Measurements from ENCODE around the gene DLX4. TPM values are rescaled to one million over a fixed set of nuclear protein-coding genes. Genes with fewer than 3 reads are reported as not detected.

Gene DLX4
- total RNA-seq, 6 experiments from 2014 or later = not detected

DNA sequence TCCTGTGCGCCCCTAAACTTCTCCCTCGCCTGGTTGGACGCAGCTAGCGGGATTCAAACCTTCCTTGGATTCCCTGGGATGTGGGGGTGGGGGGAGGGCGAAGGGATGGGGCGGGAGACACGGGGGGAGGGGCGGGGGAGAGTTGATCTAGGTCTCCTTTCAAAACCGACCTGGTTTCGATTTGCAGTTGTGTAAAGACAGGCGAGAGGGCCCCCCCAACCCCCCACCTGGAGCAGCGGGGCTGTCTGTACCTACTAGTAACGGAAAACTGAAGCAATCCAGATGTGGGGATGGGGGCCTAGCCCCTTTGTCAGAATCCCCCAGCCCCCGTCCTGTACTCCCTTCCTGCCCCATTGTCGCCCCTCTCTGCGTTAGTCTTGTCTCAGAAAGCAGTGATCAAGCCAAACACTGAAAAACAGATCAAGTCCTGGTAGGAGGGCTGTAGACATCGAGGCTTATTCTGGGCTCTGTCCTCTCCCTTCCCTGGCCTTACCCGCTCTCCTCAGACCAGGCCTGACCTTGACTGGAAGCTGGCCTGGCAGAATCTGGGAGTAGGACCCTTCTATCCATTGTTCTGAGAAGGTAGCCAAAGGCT lies 902 bp downstream of the DLX4 start:
- ATAC-seq (no peak), DNase-seq (no peak)
- Histone ChIP-seq H3K9me3 (no peaks in the 10 kb centered on the region), H3K27ac (no peak overlapping the region), H3K27me3 (peaks cover 5 to 40% of the 10 kb centered on the region in 2 donors), H3K36me3 (no peaks in the 10 kb centered on the region), H3K4me3 (no peak overlapping the region), H3K4me1 (peaks cover 0 to 5% (median 0%) of the 10 kb centered on the region in 4 donors)
- WGBS (ENCODE audit: insufficient coverage, low coverage, low lambda C conversion rate, missing lambda C conversion rate) = 0% methylated on average over 4 of the region's 18 CpGs
- intact Hi-C loops (cut with DNase I) = no loop called here
- TF ChIP-seq, protein P1, sequence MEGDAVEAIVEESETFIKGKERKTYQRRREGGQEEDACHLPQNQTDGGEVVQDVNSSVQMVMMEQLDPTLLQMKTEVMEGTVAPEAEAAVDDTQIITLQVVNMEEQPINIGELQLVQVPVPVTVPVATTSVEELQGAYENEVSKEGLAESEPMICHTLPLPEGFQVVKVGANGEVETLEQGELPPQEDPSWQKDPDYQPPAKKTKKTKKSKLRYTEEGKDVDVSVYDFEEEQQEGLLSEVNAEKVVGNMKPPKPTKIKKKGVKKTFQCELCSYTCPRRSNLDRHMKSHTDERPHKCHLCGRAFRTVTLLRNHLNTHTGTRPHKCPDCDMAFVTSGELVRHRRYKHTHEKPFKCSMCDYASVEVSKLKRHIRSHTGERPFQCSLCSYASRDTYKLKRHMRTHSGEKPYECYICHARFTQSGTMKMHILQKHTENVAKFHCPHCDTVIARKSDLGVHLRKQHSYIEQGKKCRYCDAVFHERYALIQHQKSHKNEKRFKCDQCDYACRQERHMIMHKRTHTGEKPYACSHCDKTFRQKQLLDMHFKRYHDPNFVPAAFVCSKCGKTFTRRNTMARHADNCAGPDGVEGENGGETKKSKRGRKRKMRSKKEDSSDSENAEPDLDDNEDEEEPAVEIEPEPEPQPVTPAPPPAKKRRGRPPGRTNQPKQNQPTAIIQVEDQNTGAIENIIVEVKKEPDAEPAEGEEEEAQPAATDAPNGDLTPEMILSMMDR (IDR thresholded peaks at IDR 0.05) = no peak
- no peak for TF ChIP-seq POLR2A (IDR thresholded peaks at IDR 0.05)

DNA sequence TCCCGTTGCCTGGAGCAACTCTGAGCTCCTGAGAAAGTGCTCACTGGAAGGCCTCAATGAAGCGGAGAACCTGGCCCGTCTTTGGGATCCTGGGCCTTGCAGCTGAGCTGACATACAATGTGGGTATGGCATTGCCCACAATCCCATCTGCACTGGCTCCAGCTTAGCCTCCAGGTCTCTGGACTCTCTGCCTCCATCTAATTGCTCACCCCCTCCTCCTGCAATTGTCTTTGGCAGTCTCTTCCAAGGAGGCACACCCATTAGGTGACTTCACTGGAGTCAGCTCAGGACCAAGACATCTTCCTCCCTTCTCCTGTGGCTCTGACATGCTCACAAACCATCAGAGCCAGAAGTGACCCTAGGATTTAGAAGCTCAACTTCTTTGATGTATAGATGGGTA lies 1.5 kb downstream of the DLX4 start:
- ATAC-seq (no peak), DNase-seq (no peak)
- no peak overlapping the region for H3K4me3 ChIP-seq
- 83% methylated on average over 2 of the region's 3 CpGs for WGBS (ENCODE audit: insufficient coverage, low coverage, low lambda C conversion rate, missing lambda C conversion rate)
- intact Hi-C loops (cut with DNase I) = no loop called here
- H3K36me3 ChIP-seq = no peaks in the 10 kb centered on the region
- TF ChIP-seq, protein P1 (IDR thresholded peaks at IDR 0.05) = no peak
- no peak for TF ChIP-seq POLR2A (IDR thresholded peaks at IDR 0.05)
- H3K27ac ChIP-seq = no peak overlapping the region
- H3K4me1 ChIP-seq = peaks cover 0 to 5% (median 0%) of the 10 kb centered on the region in 4 donors
- H3K27me3 ChIP-seq = peaks cover 5 to 38% of the 10 kb centered on the region in 2 donors
- no peaks in the 10 kb centered on the region for H3K9me3 ChIP-seq

DNA sequence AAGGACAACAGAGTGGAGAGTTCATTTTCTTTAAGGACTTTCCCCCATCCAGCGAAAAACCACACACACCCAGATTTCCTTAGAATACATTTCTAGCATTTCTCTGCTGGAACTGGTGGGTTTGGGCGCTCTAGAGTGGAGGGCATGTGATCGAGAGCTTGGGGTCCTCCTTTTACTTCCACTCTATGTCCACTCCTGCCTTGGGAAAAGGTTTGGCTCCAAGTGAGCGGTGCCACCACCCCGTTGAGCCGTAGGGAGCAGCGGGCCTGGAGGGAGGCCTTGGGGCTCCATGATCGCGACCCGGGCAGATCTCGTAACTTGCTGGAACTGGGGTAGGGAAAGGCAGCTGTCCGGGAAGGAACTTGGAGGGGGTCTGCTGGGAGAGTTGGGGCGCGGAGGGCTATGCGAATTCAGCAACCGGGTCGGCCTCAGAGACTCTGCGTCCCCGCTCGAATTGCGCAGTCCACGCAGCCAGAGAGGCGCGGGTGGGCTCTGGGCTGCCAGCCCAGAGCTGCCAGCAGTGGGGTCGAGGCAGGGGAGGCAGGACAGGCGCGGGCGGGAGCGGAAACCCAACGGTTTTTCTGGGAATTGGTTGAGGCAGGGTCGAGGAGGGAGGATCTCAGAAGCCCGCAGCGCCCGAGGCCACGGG lies 2.3 kb downstream of the DLX4 start:
- no peak overlapping the region for H3K27ac ChIP-seq
- DNase-seq (no peak), ATAC-seq (no peak)
- peaks cover 5 to 38% of the 10 kb centered on the region in 2 donors for H3K27me3 ChIP-seq
- no peak overlapping the region for H3K4me3 ChIP-seq
- no peaks in the 10 kb centered on the region for H3K9me3 ChIP-seq
- intact Hi-C loops (cut with DNase I) = no loop called here
- 6% methylated on average over 21 of the region's 35 CpGs for WGBS (ENCODE audit: insufficient coverage, low coverage, low lambda C conversion rate, missing lambda C conversion rate)
- H3K36me3 ChIP-seq = no peaks in the 10 kb centered on the region
- peaks cover 0 to 5% (median 0%) of the 10 kb centered on the region in 4 donors for H3K4me1 ChIP-seq
- TF ChIP-seq, protein P1 (IDR thresholded peaks at IDR 0.05) = no peak
- no peak for TF ChIP-seq POLR2A (IDR thresholded peaks at IDR 0.05)

DNA sequence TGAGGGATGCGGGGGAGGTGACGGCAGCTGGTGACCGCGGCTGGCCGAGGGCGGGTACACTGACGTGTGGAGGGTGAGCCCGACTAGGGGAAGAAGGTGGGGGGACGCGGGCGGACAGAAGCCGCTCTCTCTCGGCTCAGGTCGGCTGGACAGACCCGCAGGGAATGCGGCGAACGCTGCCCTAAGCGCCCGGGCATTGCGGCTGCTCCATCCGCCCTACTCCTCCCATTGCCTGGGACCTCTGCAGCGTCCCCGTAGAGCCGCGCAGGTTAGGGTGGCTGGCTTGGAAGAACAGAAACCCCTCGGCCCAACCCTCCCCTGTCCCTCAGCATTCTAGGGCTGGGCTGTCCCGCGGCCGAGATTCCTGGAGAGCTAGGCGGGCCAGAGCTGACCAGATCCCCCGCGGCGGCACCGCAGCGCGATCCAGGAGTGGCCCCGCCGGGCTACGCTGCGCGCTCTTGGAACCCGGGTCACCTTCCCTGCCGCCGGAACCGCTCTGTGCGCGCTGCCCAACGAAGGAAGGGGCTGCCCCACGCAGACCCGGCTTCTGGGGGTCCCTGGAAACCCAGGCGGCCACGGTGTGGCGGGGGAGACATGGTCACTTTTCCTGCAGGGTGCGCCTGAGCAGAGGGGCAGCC lies 3.0 kb downstream of the DLX4 start:
- DNase-seq (no peak), ATAC-seq (no peak)
- TF ChIP-seq, protein P1 (IDR thresholded peaks at IDR 0.05) = no peak
- no peak for TF ChIP-seq POLR2A (IDR thresholded peaks at IDR 0.05)
- Histone ChIP-seq H3K27ac (no peak overlapping the region), H3K4me3 (no peak overlapping the region), H3K4me1 (peaks cover 0 to 5% (median 0%) of the 10 kb centered on the region in 4 donors), H3K27me3 (peaks cover 5 to 38% of the 10 kb centered on the region in 2 donors), H3K9me3 (no peaks in the 10 kb centered on the region), H3K36me3 (no peaks in the 10 kb centered on the region)
- intact Hi-C loops (cut with DNase I) = no loop called here
- WGBS (ENCODE audit: insufficient coverage, low coverage, low lambda C conversion rate, missing lambda C conversion rate) = 5% methylated on average over 8 of the region's 55 CpGs
